ENCODE data around the gene KERA. TPM values are rescaled to one million over a fixed set of nuclear protein-coding genes. Genes with fewer than 3 reads are reported as not detected.

Gene KERA
- total RNA-seq, 1 experiment from 2014 or later = not detected

DNA sequence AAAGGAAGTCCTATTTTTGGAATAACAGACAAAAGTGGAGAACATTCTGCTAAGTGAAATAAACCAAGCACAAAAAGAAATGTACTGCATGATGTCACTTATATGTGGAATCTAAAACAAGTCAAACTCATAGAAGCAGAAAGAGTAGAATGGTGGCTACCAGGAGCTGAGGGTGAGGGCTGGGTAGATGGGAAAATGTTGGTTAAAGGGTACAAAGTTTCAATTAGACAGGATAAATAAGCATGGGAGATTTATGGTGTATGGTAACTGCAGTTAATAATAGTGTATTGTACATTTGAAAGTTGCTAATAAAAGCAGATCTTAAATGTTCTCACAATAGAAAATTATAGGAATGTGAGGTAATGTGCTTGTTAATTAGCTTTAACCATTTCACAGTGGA lies 40.6 kb upstream of the KERA start:
- no peak overlapping the region for H3K4me2 ChIP-seq (ENCODE audit: insufficient read depth, insufficient read length, low read length)
- H2BK120ac ChIP-seq (ENCODE audit: low read depth, low read length, poor library complexity, severe bottlenecking) = no peak overlapping the region
- no peak overlapping the region for H3K4ac ChIP-seq (ENCODE audit: low read depth, low read length)
- no peaks in the 10 kb centered on the region for H3K23me2 ChIP-seq (ENCODE audit: insufficient read length, low read depth, low read length, poor library complexity, severe bottlenecking)
- no peak overlapping the region for H3K27ac Mint-ChIP-seq
- no peaks in the 10 kb centered on the region for H3K79me2 ChIP-seq (ENCODE audit: insufficient read depth, low read length)
- H2BK20ac ChIP-seq (ENCODE audit: low read depth, low read length, poor library complexity, severe bottlenecking) = no peak overlapping the region
- no peak overlapping the region for H3K4me3 Mint-ChIP-seq
- no peaks in the 10 kb centered on the region for H3K27me3 ChIP-seq (ENCODE audit: insufficient read depth, low read length)
- no peaks in the 10 kb centered on the region for H3K79me1 ChIP-seq (ENCODE audit: insufficient read depth, low read depth, low read length, poor library complexity, severe bottlenecking)
- no peaks in the 10 kb centered on the region for H3K4me1 ChIP-seq (ENCODE audit: insufficient read depth, low read length)
- no peaks in the 10 kb centered on the region for H3K9me3 Mint-ChIP-seq
- no peak overlapping the region for H3K27ac ChIP-seq (ENCODE audit: insufficient read length, low read depth, low read length)
- no peak overlapping the region for H4K91ac ChIP-seq (ENCODE audit: insufficient read length, low read depth, low read length)
- H2BK5ac ChIP-seq (ENCODE audit: insufficient read length, low read length) = no peak overlapping the region
- no peak overlapping the region for H3K9ac ChIP-seq (ENCODE audit: extremely low read depth, insufficient read length, low read length)
- no peak overlapping the region for H3K56ac ChIP-seq (ENCODE audit: insufficient read length, low read depth, low read length)
- H4K8ac ChIP-seq (replicated peaks; ENCODE audit: insufficient read length, low read depth, low read length) = no peak overlapping the region
- H2AFZ ChIP-seq (ENCODE audit: low read length) = no peak overlapping the region
- DNase-seq = no peak
- H3K4me1 Mint-ChIP-seq = peaks cover 0 to 4% of the 10 kb centered on the region in 2 experiments; a peak in 1 of 4 replicates
- no peak overlapping the region for H2BK12ac ChIP-seq (ENCODE audit: insufficient read length, low read depth, low read length)
- H3T11ph ChIP-seq (ENCODE audit: low read length) = no peak overlapping the region
- no peaks in the 10 kb centered on the region; a peak in 1 of 7 replicates for H3K36me3 Mint-ChIP-seq (ENCODE audit: insufficient read depth in 1 of 3, low read depth in 3 of 3)
- H4K20me1 ChIP-seq (ENCODE audit: control insufficient read depth, insufficient read depth, insufficient read length) = no peaks in the 10 kb centered on the region
- H3K23ac ChIP-seq (ENCODE audit: insufficient read length, low read depth, low read length) = no peak overlapping the region
- H3K9me3 ChIP-seq (ENCODE audit: control insufficient read depth, low read depth, low read length) = no peaks in the 10 kb centered on the region
- H2BK15ac ChIP-seq (ENCODE audit: low read depth, low read length) = no peak overlapping the region
- H2AK5ac ChIP-seq (ENCODE audit: insufficient read length, low read length) = no peak overlapping the region
- TF ChIP-seq, protein P1, sequence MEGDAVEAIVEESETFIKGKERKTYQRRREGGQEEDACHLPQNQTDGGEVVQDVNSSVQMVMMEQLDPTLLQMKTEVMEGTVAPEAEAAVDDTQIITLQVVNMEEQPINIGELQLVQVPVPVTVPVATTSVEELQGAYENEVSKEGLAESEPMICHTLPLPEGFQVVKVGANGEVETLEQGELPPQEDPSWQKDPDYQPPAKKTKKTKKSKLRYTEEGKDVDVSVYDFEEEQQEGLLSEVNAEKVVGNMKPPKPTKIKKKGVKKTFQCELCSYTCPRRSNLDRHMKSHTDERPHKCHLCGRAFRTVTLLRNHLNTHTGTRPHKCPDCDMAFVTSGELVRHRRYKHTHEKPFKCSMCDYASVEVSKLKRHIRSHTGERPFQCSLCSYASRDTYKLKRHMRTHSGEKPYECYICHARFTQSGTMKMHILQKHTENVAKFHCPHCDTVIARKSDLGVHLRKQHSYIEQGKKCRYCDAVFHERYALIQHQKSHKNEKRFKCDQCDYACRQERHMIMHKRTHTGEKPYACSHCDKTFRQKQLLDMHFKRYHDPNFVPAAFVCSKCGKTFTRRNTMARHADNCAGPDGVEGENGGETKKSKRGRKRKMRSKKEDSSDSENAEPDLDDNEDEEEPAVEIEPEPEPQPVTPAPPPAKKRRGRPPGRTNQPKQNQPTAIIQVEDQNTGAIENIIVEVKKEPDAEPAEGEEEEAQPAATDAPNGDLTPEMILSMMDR (conservative IDR thresholded peaks at IDR 0.05) = no peak
- no peak overlapping the region for H3K18ac ChIP-seq (ENCODE audit: insufficient read length, low read depth, low read length)
- H4K5ac ChIP-seq (ENCODE audit: insufficient read length, low read depth, low read length) = no peak overlapping the region
- no peaks in the 10 kb centered on the region for H3K27me3 Mint-ChIP-seq (ENCODE audit: low read depth)
- H3K14ac ChIP-seq (ENCODE audit: insufficient read depth, low read length) = no peak overlapping the region

Measured in H9 (cell line).